DOHH2 (cell line): ENCODE results near the gene IL17F.

ENCODE experiments used
- EZH2phosphoT487 ChIP-seq: fragments of 200-600 bp; sonication (generic); IDR thresholded peaks from 2 replicates; pipeline ENCODE4 v1.6.1; 2017; ENCODE audit warnings: borderline replicate concordance, mild to moderate bottlenecking, antibody characterized with exemption, low read length, moderate library complexity, mixed read lengths
- TF ChIP-seq, protein P1 (sequence below): fragments of 200-600 bp; sonication (generic); IDR thresholded peaks from one replicate; pipeline ENCODE4 v1.5.1; 2014; ENCODE audit warnings: antibody characterized with exemption, mild to moderate bottlenecking, low read depth, low read length; ENCODE audit not compliant: poor library complexity, severe bottlenecking

GRCh38 chr6:52293067-52293466, 48.8 kb upstream of the IL17F start:
- TF ChIP-seq, protein P1, sequence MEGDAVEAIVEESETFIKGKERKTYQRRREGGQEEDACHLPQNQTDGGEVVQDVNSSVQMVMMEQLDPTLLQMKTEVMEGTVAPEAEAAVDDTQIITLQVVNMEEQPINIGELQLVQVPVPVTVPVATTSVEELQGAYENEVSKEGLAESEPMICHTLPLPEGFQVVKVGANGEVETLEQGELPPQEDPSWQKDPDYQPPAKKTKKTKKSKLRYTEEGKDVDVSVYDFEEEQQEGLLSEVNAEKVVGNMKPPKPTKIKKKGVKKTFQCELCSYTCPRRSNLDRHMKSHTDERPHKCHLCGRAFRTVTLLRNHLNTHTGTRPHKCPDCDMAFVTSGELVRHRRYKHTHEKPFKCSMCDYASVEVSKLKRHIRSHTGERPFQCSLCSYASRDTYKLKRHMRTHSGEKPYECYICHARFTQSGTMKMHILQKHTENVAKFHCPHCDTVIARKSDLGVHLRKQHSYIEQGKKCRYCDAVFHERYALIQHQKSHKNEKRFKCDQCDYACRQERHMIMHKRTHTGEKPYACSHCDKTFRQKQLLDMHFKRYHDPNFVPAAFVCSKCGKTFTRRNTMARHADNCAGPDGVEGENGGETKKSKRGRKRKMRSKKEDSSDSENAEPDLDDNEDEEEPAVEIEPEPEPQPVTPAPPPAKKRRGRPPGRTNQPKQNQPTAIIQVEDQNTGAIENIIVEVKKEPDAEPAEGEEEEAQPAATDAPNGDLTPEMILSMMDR = no peak
- TF ChIP-seq EZH2phosphoT487 = no peak
